ENCODE data around the gene MED17. TPM values are rescaled to one million over a fixed set of nuclear protein-coding genes. Genes with fewer than 3 reads are reported as not detected.
A peak's percentile ranks its signal among the peaks of the same experiment; 100 is the strongest.
"Not testable (repeated sequence)": the region's sequence is repeated elsewhere in the genome, so short reads cannot be mapped to it uniquely, and the experiment has no call there.

Gene MED17
- total RNA-seq = 10 to 100 TPM; 38.7 to 42.3 TPM

- H3K36me3 Mint-ChIP-seq (ENCODE audit: low read depth) = peaks cover 57% of the 10 kb centered on the region
- peak within 1 kb of the TSS; percentile 92 for H3K27ac Mint-ChIP-seq
- H3K4me3 Mint-ChIP-seq = peak within 1 kb of the TSS; percentile 97
- no peaks in the 10 kb centered on the region for H3K27me3 Mint-ChIP-seq
- ATAC-seq (replicated peaks) = peak; percentile 97
- H3K9me3 Mint-ChIP-seq = no peaks in the 10 kb centered on the region
- peaks cover 14% of the 10 kb centered on the region for H3K4me1 Mint-ChIP-seq
Measured at GRCh38 chr11:93784145-93784934, at the start of gene MED17. Gene MED17 (plus strand): TSS chr11:93784282. CDS start chr11:93784514, 232 bp downstream.

GRCh38 chr11:93734427-93735222 lies 49.5 kb upstream of the MED17 start:
- H3K9me3 Mint-ChIP-seq = no peaks in the 10 kb centered on the region
- no peaks in the 10 kb centered on the region for H3K27me3 Mint-ChIP-seq
- H3K36me3 Mint-ChIP-seq (ENCODE audit: low read depth) = peaks cover 100% of the 10 kb centered on the region
- peak overlapping the region; percentile 96 for H3K4me3 Mint-ChIP-seq
- H3K27ac Mint-ChIP-seq = peak overlapping the region; percentile 72
- H3K4me1 Mint-ChIP-seq = peaks cover 25% of the 10 kb centered on the region
- ATAC-seq (replicated peaks) = no peak

GRCh38 chr11:93735627-93736026 lies 48.5 kb upstream of the MED17 start:
- Mint-ChIP-seq H3K36me3 (ENCODE audit: low read depth) (peaks cover 100% of the 10 kb centered on the region), H3K27me3 (no peaks in the 10 kb centered on the region), H3K9me3 (no peaks in the 10 kb centered on the region), H3K27ac (peak overlapping the region; percentile 99), H3K4me3 (peak overlapping the region; percentile 96), H3K4me1 (peaks cover 25% of the 10 kb centered on the region)
- ATAC-seq (replicated peaks) = no peak

GRCh38 chr11:93736129-93736528 lies 48.0 kb upstream of the MED17 start:
- Mint-ChIP-seq H3K9me3 (no peaks in the 10 kb centered on the region), H3K27ac (peak overlapping the region; percentile 99), H3K4me3 (peak overlapping the region; percentile 96), H3K36me3 (ENCODE audit: low read depth) (peaks cover 100% of the 10 kb centered on the region), H3K27me3 (no peaks in the 10 kb centered on the region), H3K4me1 (peaks cover 25% of the 10 kb centered on the region)
- no peak for ATAC-seq (replicated peaks)

GRCh38 chr11:93737904-93738612 lies 46.0 kb upstream of the MED17 start:
- ATAC-seq (replicated peaks) = peak; percentile 47
- Mint-ChIP-seq H3K9me3 (no peaks in the 10 kb centered on the region), H3K27ac (peak overlapping the region; percentile 99), H3K27me3 (no peaks in the 10 kb centered on the region), H3K4me1 (peaks cover 25% of the 10 kb centered on the region), H3K4me3 (peak overlapping the region; percentile 96), H3K36me3 (ENCODE audit: low read depth) (peaks cover 93% of the 10 kb centered on the region)

GRCh38 chr11:93738647-93739081 lies 45.4 kb upstream of the MED17 start:
- Mint-ChIP-seq H3K4me1 (peaks cover 25% of the 10 kb centered on the region), H3K27me3 (no peaks in the 10 kb centered on the region), H3K4me3 (peak overlapping the region; percentile 96), H3K36me3 (ENCODE audit: low read depth) (peaks cover 93% of the 10 kb centered on the region), H3K9me3 (no peaks in the 10 kb centered on the region), H3K27ac (peak overlapping the region; percentile 99)
- no peak for ATAC-seq (replicated peaks)

- no peaks in the 10 kb centered on the region for H3K27me3 Mint-ChIP-seq
- peak overlapping the region; percentile 96 for H3K4me3 Mint-ChIP-seq
- no peaks in the 10 kb centered on the region for H3K9me3 Mint-ChIP-seq
- H3K27ac Mint-ChIP-seq = peak overlapping the region; percentile 99
- H3K36me3 Mint-ChIP-seq (ENCODE audit: low read depth) = peaks cover 83% of the 10 kb centered on the region
- no peak for ATAC-seq (replicated peaks)
- peaks cover 30% of the 10 kb centered on the region for H3K4me1 Mint-ChIP-seq
Measured at GRCh38 chr11:93740031-93740729, 43.9 kb upstream of the MED17 start.

- Mint-ChIP-seq H3K4me1 (peaks cover 30% of the 10 kb centered on the region), H3K27ac (peak overlapping the region; percentile 99), H3K27me3 (no peaks in the 10 kb centered on the region), H3K4me3 (peak overlapping the region; percentile 96), H3K9me3 (no peaks in the 10 kb centered on the region), H3K36me3 (ENCODE audit: low read depth) (peaks cover 78% of the 10 kb centered on the region)
- peak; percentile 53 for ATAC-seq (replicated peaks)
Measured at GRCh38 chr11:93740730-93741093, 43.4 kb upstream of the MED17 start.

- peaks cover 25% of the 10 kb centered on the region for H3K4me1 Mint-ChIP-seq
- H3K36me3 Mint-ChIP-seq (ENCODE audit: low read depth) = peaks cover 72% of the 10 kb centered on the region
- H3K27ac Mint-ChIP-seq = peak within 1 kb of the TSS; percentile 99
- H3K27me3 Mint-ChIP-seq = no peaks in the 10 kb centered on the region
- H3K9me3 Mint-ChIP-seq = no peaks in the 10 kb centered on the region
- ATAC-seq (replicated peaks) = peak; percentile 83
- H3K4me3 Mint-ChIP-seq = peak within 1 kb of the TSS; percentile 96
Measured at GRCh38 chr11:93741094-93741881, 42.8 kb upstream of the MED17 start, which contains the start of the genes C11orf54 and TAF1D. Gene C11orf54 (plus strand): TSS chr11:93741672. CDS start chr11:93747394, 5,722 bp downstream. Gene TAF1D (minus strand): TSS chr11:93741495. CDS start chr11:93739304, 2,191 bp downstream.

GRCh38 chr11:93741882-93742226 lies 42.2 kb upstream of the MED17 start:
- no peaks in the 10 kb centered on the region for H3K9me3 Mint-ChIP-seq
- H3K4me3 Mint-ChIP-seq = peak overlapping the region; percentile 96
- peaks cover 66% of the 10 kb centered on the region for H3K36me3 Mint-ChIP-seq (ENCODE audit: low read depth)
- peak overlapping the region; percentile 99 for H3K27ac Mint-ChIP-seq
- peaks cover 20% of the 10 kb centered on the region for H3K4me1 Mint-ChIP-seq
- ATAC-seq (replicated peaks) = peak; percentile 16
- H3K27me3 Mint-ChIP-seq = no peaks in the 10 kb centered on the region

- Mint-ChIP-seq H3K4me3 (peak overlapping the region; percentile 96), H3K36me3 (ENCODE audit: low read depth) (peaks cover 58% of the 10 kb centered on the region), H3K27ac (no peak overlapping the region)
Measured at GRCh38 chr11:93743291-93743690, 40.8 kb upstream of the MED17 start.

GRCh38 chr11:93744669-93745004 lies 39.4 kb upstream of the MED17 start:
- Mint-ChIP-seq H3K27me3 (no peaks in the 10 kb centered on the region), H3K4me1 (peaks cover 5% of the 10 kb centered on the region), H3K36me3 (ENCODE audit: low read depth) (peaks cover 53% of the 10 kb centered on the region), H3K4me3 (no peak overlapping the region), H3K9me3 (no peaks in the 10 kb centered on the region), H3K27ac (no peak overlapping the region)
- no peak for ATAC-seq (replicated peaks)

More at GRCh38 chr11:93743291-93743690, 40.8 kb upstream of the MED17 start:
- no peaks in the 10 kb centered on the region for H3K27me3 Mint-ChIP-seq
- no peaks in the 10 kb centered on the region for H3K9me3 Mint-ChIP-seq
- peaks cover 12% of the 10 kb centered on the region for H3K4me1 Mint-ChIP-seq
- ATAC-seq (replicated peaks) = no peak

- not testable (repeated sequence) for ATAC-seq (replicated peaks); H3K4me1 Mint-ChIP-seq; H3K27ac Mint-ChIP-seq; H3K9me3 Mint-ChIP-seq; H3K27me3 Mint-ChIP-seq; H3K4me3 Mint-ChIP-seq
- H3K36me3 Mint-ChIP-seq (ENCODE audit: low read depth) = peaks cover 53% of the 10 kb centered on the region
Measured at GRCh38 chr11:93745005-93745755, 38.9 kb upstream of the MED17 start.

All from activated T-helper 17 cell treated with anti-CD3 and anti-CD28 coated beads, Interleukin-2, amount 50 U/mL, for 72 hours (primary cell).